H9 (cell line): ENCODE results near the gene KY. TPM values are rescaled to one million over a fixed set of nuclear protein-coding genes. Genes with fewer than 3 reads are reported as not detected.

ENCODE experiments used
- DNase-seq: peaks from one replicate; pipeline ENCODE4 v3.0.0-alpha.2; 2017
- H2AFZ ChIP-seq: one replicate; pipeline ENCODE4 v1.6.1; 2013; ENCODE audit warnings: mild to moderate bottlenecking, low read length, control low read depth, moderate library complexity
- H2AK5ac ChIP-seq: 2 replicates; pipeline ENCODE4 v1.6.1; 2013; ENCODE audit warnings: low read length, control low read depth, mixed read lengths; ENCODE audit not compliant: insufficient read length
- H2BK120ac ChIP-seq: one replicate; pipeline ENCODE4 v1.6.1; 2013; ENCODE audit warnings: low read depth, mild to moderate bottlenecking, low read length, control low read depth, inconsistent platforms; ENCODE audit not compliant: poor library complexity, severe bottlenecking
- H2BK12ac ChIP-seq: 2 replicates; pipeline ENCODE4 v1.6.1; 2013; ENCODE audit warnings: low read length, control low read depth, mixed read lengths, low read depth; ENCODE audit not compliant: insufficient read length
- H2BK15ac ChIP-seq: 2 replicates; pipeline ENCODE4 v1.6.1; 2013; ENCODE audit warnings: low read depth, low read length, control low read depth
- H2BK20ac ChIP-seq: one replicate; pipeline ENCODE4 v1.6.1; 2013; ENCODE audit warnings: low read depth, mild to moderate bottlenecking, low read length, control low read depth, inconsistent platforms; ENCODE audit not compliant: poor library complexity, severe bottlenecking
- H2BK5ac ChIP-seq: 2 replicates; pipeline ENCODE4 v1.6.1; 2013; ENCODE audit warnings: low read length, control low read depth, mixed read lengths; ENCODE audit not compliant: insufficient read length
- H3K14ac ChIP-seq: 2 replicates; pipeline ENCODE4 v1.6.1; 2013; ENCODE audit warnings: low read length, control low read depth; ENCODE audit not compliant: insufficient read depth
- H3K18ac ChIP-seq: 2 replicates; pipeline ENCODE4 v1.6.1; 2013; ENCODE audit warnings: low read depth, mild to moderate bottlenecking, mixed read lengths, low read length, control low read depth; ENCODE audit not compliant: insufficient read length
- H3K23ac ChIP-seq: 2 replicates; pipeline ENCODE4 v1.6.1; 2013; ENCODE audit warnings: low read length, control low read depth, mixed read lengths, low read depth; ENCODE audit not compliant: insufficient read length
- H3K23me2 ChIP-seq: 2 replicates; pipeline ENCODE4 v1.6.1; 2013; ENCODE audit warnings: low read depth, mild to moderate bottlenecking, mixed read lengths, low read length, control low read depth; ENCODE audit not compliant: insufficient read length, poor library complexity, severe bottlenecking
- H3K27ac ChIP-seq: 2 replicates; pipeline ENCODE4 v1.5.1; 2013; ENCODE audit warnings: low read length, control low read depth, mixed read lengths, low read depth; ENCODE audit not compliant: insufficient read length
- H3K27me3 ChIP-seq: 2 replicates; pipeline ENCODE4 v1.6.1; 2013; ENCODE audit warnings: low read length, control low read depth, inconsistent platforms; ENCODE audit not compliant: insufficient read depth
- H3K4ac ChIP-seq: 2 replicates; pipeline ENCODE4 v1.6.1; 2013; ENCODE audit warnings: low read depth, mild to moderate bottlenecking, control low read depth, inconsistent platforms, low read length, moderate library complexity
- H3K4me1 ChIP-seq: 2 replicates; pipeline ENCODE4 v1.6.1; 2013; ENCODE audit warnings: low read length, control low read depth, inconsistent platforms; ENCODE audit not compliant: insufficient read depth
- H3K4me2 ChIP-seq: 2 replicates; pipeline ENCODE4 v1.6.1; 2013; ENCODE audit warnings: low read length, control low read depth, mixed read lengths; ENCODE audit not compliant: insufficient read length, insufficient read depth
- H3K56ac ChIP-seq: 2 replicates; pipeline ENCODE4 v1.6.1; 2013; ENCODE audit warnings: low read depth, mild to moderate bottlenecking, mixed read lengths, low read length, control low read depth; ENCODE audit not compliant: insufficient read length
- H3K79me1 ChIP-seq: 2 replicates; pipeline ENCODE4 v1.6.1; 2013; ENCODE audit warnings: low read depth, mild to moderate bottlenecking, moderate library complexity, low read length, control low read depth, inconsistent platforms; ENCODE audit not compliant: insufficient read depth, poor library complexity, severe bottlenecking
- H3K79me2 ChIP-seq: 2 replicates; pipeline ENCODE4 v1.6.1; 2013; ENCODE audit warnings: low read length, control low read depth, inconsistent platforms; ENCODE audit not compliant: insufficient read depth
- H3K9ac ChIP-seq: 2 replicates; pipeline ENCODE4 v1.6.1; 2013; ENCODE audit warnings: low read length, control low read depth, mixed read lengths; ENCODE audit not compliant: insufficient read length; ENCODE audit errors: extremely low read depth
- H3K9me3 ChIP-seq: one replicate; pipeline ENCODE4 v1.6.1; 2013; ENCODE audit warnings: low read depth, low read length, inconsistent platforms; ENCODE audit not compliant: control insufficient read depth
- H3T11ph ChIP-seq: one replicate; pipeline ENCODE4 v1.6.1; 2013; ENCODE audit warnings: mild to moderate bottlenecking, low read length, control low read depth, inconsistent platforms
- H4K20me1 ChIP-seq: one replicate; pipeline ENCODE4 v1.6.1; 2013; ENCODE audit not compliant: control insufficient read depth, insufficient read length, insufficient read depth
- H4K5ac ChIP-seq: 2 replicates; pipeline ENCODE4 v1.6.1; 2013; ENCODE audit warnings: low read depth, mild to moderate bottlenecking, mixed read lengths, low read length, control low read depth; ENCODE audit not compliant: insufficient read length
- H4K8ac ChIP-seq: replicated peaks from 2 replicates; pipeline ENCODE4 v1.6.1; 2013; ENCODE audit warnings: low read length, control low read depth, mixed read lengths, low read depth; ENCODE audit not compliant: insufficient read length
- H4K91ac ChIP-seq: 2 replicates; pipeline ENCODE4 v1.6.1; 2013; ENCODE audit warnings: low read depth, mild to moderate bottlenecking, moderate library complexity, mixed read lengths, low read length, control low read depth; ENCODE audit not compliant: insufficient read length
- H3K27ac Mint-ChIP-seq, 3 experiments: 2 replicates in 2 of 3; 3 replicates in 1 of 3; pipeline ENCODE4 v1.8.0; 2020 to 2021; ENCODE audit warnings: mixed read lengths in 3 of 3, mild to moderate bottlenecking in 1 of 3, moderate library complexity in 1 of 3
- H3K27me3 Mint-ChIP-seq: 2 replicates; pipeline ENCODE4 v1.8.0; 2021; ENCODE audit warnings: low read depth, mild to moderate bottlenecking, moderate library complexity, mixed read lengths
- H3K36me3 Mint-ChIP-seq, 3 experiments: 2 replicates in 2 of 3; 3 replicates in 1 of 3; pipeline ENCODE4 v1.8.0; 2020 to 2021; ENCODE audit warnings: low read depth in 3 of 3, mixed read lengths in 3 of 3; ENCODE audit not compliant: insufficient read depth in 1 of 3
- H3K4me1 Mint-ChIP-seq, 2 experiments: 2 replicates each; pipeline ENCODE4 v1.8.0; 2020; ENCODE audit warnings: mixed read lengths in 2 of 2
- H3K4me3 Mint-ChIP-seq, 2 experiments: 2 replicates in 1 of 2; 3 replicates in 1 of 2; pipeline ENCODE4 v1.8.0; 2020 to 2021; ENCODE audit warnings: mild to moderate bottlenecking in 2 of 2, mixed read lengths in 2 of 2, moderate library complexity in 1 of 2
- H3K9me3 Mint-ChIP-seq, 2 experiments: 2 replicates in 1 of 2; 3 replicates in 1 of 2; pipeline ENCODE4 v1.8.0; 2020; ENCODE audit warnings: mild to moderate bottlenecking in 2 of 2, mixed read lengths in 2 of 2, moderate library complexity in 1 of 2
- CTCF ChIP-seq: fragments of 200-600 bp; sonication (generic); conservative IDR thresholded peaks from 3 replicates; pipeline ENCODE4 v1.8.0; 2021; ENCODE audit warnings: antibody characterized with exemption, mild to moderate bottlenecking
- WGBS: extraction: QIAGEN DNeasy Blood & Tissue Kit; methylation state at CpG from one replicate; pipeline ENCODE4 v1.1.7; 2013; ENCODE audit warnings: missing lambda C conversion rate, low lambda C conversion rate, mixed read lengths; ENCODE audit not compliant: insufficient read length; ENCODE audit errors: extremely low coverage; 5-methylcytosine and 5-hydroxymethylcytosine counted together
- total RNA-seq: library from RNA; stranded (reverse); gene quantifications from 2 replicates; pipeline ENCODE4 v1.2.1, GENCODE V29; 2021

KY gene
- total RNA-seq, 1 experiment from 2014 or later = not detected

GRCh38 chr3:134666052-134666451 is 15.2 kb upstream of the KY start:
- H2BK15ac ChIP-seq = no peak overlapping the region
- no peaks in the 10 kb centered on the region for H4K20me1 ChIP-seq
- H3K79me2 ChIP-seq = no peaks in the 10 kb centered on the region
- no CpG with 5 or more reads among the region's 7 CpGs for WGBS
- H3K18ac ChIP-seq = no peak overlapping the region
- Mint-ChIP-seq H3K4me3 (no peak overlapping the region), H3K27me3 (peaks cover 62% of the 10 kb centered on the region), H3K36me3 (no peaks in the 10 kb centered on the region; a peak in 1 of 7 replicates), H3K4me1 (peaks cover 0 to 3% of the 10 kb centered on the region in 2 experiments; a peak in 1 of 4 replicates), H3K27ac (no peak overlapping the region), H3K9me3 (0 out of 5 replicates have a peak, but pooled peaks cover 0 to 2% of the 10 kb centered on the region in 2 experiments)
- no peak overlapping the region for H4K91ac ChIP-seq
- H3K9ac ChIP-seq = no peak overlapping the region
- no peak for TF ChIP-seq CTCF
- no peak overlapping the region for H2BK20ac ChIP-seq
- no peak overlapping the region for H3K4me2 ChIP-seq
- H4K8ac ChIP-seq = no peak overlapping the region
- H2AFZ ChIP-seq = no peak overlapping the region
- no peak overlapping the region for H2BK12ac ChIP-seq
- no peaks in the 10 kb centered on the region for H3K23me2 ChIP-seq
- H2BK5ac ChIP-seq = no peak overlapping the region
- no peaks in the 10 kb centered on the region for H3K4me1 ChIP-seq
- DNase-seq = no peak
- H4K5ac ChIP-seq = no peak overlapping the region
- H3K56ac ChIP-seq = no peak overlapping the region
- H3K14ac ChIP-seq = no peak overlapping the region
- no peak overlapping the region for H3K27ac ChIP-seq
- H3K79me1 ChIP-seq = no peaks in the 10 kb centered on the region
- H3K9me3 ChIP-seq = no peaks in the 10 kb centered on the region
- H3K23ac ChIP-seq = no peak overlapping the region
- H3K4ac ChIP-seq = no peak overlapping the region
- no peak overlapping the region for H3T11ph ChIP-seq
- no peak overlapping the region for H2BK120ac ChIP-seq
- no peak overlapping the region for H2AK5ac ChIP-seq
- H3K27me3 ChIP-seq = no peaks in the 10 kb centered on the region
